Effector CD4-positive, alpha-beta T cell (primary cell): Measurements from ENCODE around the gene ZPBP2.

ENCODE experiments used
- DNase-seq: peaks from one replicate; pipeline ENCODE4 v3.0.0-alpha.2; 2020

Gene ZPBP2

DNA sequence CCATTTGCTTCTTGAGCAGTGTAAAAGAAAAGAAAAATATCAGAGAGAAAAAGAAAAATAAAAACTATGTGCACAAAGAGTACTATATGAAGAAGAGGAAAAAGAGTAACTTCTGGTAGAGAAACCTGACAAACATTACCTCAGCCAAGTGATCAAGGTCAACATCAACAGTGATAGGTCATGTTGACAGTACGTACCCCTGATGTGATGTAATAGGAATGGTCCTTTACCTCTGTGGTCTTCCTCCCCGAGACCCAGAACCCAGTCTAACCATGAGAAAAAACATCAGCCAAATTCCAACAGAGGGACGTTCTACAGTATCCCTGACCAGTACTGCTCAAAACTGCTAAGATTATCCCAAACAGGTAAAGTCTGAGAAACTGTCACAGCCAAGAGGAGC lies 46.0 kb downstream of the ZPBP2 start:
- no peak for DNase-seq

DNA sequence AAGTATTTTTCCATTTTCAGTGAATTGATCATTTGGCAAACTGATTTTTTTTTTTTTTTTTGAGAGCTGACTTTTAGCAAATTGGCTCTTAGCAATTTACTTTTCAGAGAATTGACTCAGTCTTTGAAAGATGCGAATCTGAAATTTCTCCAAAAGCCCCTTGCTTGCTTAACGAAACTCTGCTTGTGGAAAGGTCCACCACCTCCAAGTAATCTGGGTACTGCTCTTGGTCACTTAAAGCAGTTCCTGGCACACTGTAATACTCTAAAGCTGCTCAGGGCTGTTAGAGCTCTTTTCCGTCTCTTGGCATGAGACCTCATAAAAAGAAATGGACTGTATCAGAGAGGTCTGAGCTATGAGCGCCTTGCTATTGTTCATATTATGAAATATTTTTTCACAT lies 47.6 kb downstream of the ZPBP2 start:
- no peak for DNase-seq

DNA sequence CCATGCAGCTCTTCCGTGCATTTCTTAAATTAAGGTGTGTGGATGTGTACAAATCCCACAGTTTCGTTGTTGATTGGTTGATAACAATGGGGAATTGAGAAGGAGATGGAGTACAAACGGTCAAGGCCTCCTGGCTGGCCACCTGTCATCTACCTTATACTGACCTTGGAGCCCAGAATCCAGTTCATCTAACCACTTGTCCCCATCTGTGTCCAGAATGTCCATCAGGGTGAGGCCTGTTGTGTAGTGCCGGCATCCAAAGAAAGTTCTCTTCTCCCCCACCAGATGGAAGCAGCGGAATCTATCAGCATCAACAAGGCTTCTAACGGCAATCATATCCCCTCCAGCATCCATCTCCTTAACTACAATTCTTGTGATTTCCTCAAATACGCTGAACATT lies 48.9 kb downstream of the ZPBP2 start:
- no peak for DNase-seq

DNA sequence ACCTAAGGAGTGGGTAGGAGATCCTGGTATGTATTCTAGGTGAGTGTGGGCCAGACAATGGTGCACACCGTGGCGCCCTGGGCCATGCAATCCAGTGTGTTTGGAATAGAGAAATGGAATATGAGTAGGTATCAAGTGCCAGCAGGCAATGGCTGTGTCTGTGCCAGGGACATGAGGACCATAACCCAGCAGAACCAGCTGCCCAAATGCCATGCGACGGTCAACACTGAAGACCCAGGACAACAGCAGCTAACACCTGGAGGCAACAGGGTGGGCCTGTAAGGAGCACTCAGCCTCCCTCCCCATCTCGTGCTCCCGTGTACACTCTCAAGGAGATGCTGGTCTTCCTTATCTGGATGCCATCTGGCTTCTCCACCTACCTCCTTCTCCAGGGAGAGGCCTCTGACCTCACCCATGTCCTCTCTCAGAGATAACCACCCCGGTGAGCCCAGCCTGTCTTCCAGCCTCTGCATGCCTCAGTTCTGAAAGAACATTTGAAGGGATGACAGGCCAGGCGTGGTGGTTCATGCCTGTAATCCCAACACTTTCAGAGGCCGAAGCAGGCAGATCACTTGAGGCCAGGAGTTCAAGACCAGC lies 51.2 kb downstream of the ZPBP2 start:
- DNase-seq: no peak

DNA sequence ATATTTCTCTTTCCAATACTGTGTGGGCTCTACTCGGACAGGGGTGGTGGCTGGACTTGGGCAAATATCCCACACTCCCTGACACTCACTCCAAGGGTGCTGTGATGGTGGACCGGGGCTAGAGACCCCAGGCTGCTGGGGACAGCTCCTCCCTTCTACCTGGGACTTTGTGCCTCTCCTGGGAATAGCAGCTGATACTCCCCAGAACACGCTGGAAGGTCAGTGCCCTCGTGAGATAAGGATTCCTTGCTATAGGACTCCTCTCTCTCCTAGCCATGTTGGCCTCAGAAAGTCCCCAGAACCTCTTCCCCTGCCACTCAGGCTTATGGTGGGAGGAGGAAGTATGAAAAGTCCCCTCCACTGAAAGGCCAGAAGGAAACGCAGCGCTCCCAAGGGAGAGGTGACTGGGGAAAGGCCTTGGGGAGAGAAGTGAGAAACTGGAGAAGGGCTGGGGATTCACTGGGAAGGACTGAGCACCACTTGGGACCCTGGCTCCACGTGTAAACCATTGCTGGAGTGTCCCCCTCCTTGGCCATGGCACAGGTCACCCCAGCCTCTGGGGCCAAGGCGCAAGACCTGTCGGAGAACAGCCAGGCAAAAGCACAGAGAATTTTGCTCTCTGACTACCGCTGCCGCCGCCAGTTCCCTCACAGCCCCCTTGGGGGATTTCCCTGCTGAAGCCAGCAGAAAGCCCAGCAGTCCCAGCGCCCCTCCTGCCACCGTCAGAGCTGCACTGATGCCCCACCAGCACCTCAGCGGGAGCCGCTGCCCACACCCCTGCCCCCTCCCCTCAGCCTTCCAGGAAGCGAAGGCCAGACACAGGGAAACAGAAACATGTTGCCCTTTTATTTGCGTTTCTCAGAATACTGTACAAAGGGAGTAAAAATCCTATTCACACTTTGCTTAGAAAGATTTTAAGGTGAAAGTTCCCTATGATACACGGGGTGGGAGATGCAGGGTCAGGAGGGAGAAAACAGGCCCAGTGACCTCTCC lies 52.5 kb downstream of the ZPBP2 start:
- DNase-seq: no peak

DNA sequence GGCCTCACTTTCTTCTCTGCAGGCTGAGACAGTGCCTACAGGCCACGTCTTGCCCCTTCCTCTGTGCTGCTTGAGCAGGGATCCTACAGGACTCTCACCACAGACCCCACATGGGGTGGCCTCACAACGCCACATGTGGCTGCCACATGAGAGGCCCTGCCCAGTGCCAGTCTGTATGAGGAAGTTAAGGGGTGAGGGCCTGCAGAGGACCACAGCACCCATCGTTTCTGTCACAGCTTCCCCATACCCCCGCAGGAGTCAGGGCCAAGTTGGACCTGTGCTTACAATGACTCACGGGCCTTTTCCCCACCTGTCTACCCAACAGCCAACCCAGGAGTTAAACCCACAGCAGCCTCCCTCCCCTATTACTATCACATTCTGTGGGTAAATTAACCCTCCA lies 53.3 kb downstream of the ZPBP2 start:
- DNase-seq: no peak

DNA sequence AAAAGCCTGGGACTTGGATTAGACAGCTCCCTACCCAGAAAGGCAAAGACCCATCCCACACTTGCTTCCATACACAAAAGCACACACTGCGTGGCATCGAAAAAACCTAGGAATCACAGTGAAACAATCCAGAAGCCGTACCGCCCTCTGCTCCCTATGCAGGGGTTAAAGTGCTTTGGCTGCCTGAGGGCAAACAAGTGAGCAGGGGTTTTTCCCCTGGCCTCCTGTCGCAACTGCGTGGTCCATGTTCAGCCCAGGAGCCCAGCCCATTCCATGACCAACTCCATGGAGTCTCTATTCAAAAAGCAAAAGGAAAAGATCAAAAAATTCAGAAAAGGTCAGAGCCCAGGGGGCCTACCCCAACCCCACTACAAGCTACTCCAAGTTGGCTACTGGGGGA lies 54.0 kb downstream of the ZPBP2 start:
- DNase-seq: no peak

DNA sequence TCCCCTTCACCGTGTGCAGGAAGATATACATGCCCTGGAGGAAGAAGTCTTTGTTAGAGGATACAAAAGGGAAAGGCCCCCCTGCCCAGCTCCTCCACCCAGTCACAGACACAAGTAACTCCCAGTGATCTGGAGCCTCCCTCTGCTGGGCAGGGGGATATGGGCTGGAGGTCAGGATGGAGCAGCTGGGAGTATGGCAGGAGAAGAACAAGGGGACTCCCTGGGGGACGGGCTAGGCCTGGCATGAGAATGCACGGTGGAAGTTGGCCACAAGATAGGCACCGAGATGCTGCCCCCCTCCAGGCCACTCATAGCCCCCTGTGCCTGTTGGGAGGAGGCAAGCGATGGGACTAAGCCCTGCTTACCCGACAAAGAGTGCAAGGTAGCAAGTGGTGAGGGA lies 55.2 kb downstream of the ZPBP2 start:
- no peak for DNase-seq

DNA sequence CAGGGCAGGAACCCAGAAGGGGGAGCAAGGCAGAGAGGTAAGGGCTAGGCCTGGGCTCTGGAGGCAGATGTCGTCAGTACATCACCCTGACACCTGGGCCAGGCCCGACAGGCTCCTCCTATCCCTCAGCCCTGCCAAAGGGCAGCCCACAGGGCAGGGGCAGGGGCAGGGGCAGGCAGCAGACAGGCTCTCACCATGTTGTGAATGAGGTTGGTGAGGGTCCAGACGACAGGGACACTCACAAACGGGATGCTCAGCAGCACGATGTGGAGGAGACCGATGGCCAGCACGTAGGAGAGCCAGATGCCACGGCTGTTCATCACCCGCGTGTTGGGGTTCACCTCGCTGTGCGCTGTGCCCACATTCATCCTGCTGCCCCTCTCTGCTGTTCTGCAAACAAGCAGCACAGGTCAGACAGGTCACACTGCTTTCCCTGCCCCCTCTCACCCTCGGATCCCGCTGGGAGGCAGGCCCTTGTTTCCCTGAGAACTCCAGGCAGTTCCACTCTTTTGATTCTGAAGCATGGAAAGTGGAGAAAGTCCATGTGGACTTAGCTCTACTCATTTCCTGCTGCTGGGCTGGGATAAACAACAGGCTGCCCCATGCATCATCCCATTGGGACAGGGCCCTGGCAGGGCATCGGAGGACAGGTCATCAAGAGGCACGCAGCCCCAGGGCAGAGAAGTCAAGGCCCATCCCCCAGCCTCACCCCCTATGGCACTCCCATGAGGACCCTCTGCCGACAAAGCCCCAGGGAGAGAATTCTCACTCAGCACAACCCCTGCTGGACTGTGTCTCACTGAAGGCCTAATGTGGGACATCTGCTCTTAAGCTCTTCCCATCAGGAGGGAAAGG lies 56.1 kb downstream of the ZPBP2 start:
- DNase-seq: no peak

DNA sequence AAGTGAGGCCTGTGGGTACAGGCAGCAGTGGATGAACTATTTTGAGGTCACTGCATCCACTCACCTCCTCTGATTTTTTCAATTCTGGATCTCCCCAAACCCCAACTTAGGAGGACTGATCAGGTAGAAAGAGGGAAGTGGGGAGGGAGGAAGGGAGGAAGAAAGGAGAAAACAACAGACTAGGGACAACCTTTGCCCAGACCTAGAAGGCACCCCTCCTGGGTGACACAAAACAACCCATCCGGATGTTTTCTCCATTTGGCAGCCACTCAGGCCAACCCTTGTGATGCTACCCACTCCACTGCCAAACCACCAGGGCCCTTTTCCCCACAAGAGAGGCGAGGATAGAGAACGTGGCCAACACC lies 56.7 kb downstream of the ZPBP2 start:
- DNase-seq: no peak

DNA sequence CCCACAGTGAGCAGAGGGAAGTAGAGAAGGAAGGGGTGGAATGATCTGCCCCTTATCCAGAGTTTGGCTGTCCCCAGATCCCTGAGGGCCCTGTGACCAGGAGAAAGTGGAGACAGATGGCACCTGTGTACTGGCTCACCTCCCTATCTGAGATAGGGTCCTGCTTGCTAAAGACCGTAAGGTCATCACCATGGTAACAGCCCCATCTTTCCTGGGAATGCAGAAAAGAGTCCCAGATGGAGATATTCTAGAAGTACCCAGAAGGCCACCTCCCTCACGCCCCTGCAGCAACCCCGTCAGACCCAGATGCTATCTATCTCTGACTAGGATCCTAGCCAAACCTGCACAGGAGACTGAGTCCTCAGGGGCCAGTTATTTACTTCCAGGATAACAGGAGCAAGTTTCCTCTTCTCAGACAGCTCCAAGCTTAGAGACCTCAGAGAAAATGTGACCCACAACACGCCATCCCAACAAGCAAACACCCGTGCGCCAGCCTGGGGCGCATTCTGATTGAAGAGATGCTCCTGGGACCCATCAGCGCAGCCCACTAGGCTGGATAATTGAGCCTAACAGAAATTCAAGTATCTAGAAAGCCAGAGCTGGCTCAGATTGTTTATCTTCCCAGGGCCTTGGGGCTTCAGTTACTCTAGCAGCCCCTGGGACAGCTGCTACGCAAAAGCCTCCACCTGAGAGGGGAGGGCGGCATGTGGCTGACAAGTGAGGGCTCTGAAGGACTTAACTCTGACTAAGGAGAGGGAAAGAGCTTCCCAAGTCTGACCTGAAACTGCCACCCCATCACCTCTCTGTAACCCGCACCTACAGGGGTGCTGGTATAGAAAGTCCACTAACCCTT lies 57.5 kb downstream of the ZPBP2 start:
- no peak for DNase-seq

DNA sequence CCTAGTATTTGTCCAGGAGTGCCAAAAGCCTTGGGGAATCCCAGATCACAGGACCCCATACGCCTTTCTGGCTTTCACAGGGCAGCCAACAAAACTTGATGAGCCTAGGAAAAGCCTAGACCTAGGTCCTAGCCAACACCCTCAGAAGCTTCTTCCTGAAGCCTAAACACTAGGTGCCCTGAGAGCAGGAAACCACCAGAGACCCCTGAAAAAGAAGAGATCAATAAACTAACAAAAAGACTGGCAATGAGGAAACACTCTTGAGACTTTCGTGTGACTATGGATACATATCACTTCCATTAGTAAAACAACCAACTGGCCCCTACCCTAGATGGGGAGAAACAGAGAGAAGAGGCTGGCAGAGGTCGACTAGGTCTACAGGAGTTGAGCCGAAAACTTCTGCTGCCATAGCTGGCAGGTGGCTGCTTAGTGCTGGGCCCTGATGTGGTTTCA lies 58.2 kb downstream of the ZPBP2 start:
- no peak for DNase-seq

DNA sequence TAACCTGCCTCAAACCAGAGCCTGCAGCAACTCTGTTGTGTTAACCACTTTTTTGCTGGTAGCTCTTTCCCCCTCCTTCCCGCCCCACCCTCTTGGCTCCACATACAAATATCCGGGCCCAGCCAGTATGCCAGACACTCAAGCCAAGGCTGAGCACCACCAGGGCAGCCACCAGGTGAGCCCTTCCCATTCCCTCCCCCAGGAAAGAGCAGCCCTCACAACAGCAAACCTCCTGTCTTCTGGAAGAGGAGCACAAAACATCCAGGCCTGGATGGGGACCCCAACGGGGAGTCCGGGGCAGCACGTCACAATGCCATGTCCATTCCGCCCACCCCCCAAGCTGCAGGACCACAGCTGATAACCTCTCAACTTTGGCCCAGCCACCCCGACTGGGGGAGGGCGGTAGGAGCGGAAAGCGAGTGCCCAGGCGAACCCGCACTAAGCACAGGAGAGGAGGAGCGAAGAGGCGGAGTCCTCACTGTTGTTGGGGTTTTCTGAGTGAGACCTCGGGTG lies 58.6 kb downstream of the ZPBP2 start:
- peak; percentile 47 for DNase-seq
